ENCODE data around the gene CCDC159. TPM values are rescaled to one million over a fixed set of nuclear protein-coding genes. Genes with fewer than 3 reads are reported as not detected.

The CCDC159 gene
- polyA plus RNA-seq, 1 donor (not counting 4 experiments of a cell fraction or from before 2014, with no cell fraction given) = 6.4 TPM

- no peaks in the 10 kb centered on the region for H3K79me2 ChIP-seq (ENCODE audit: control insufficient read depth, insufficient read depth, low read length)
- H3K27ac ChIP-seq (ENCODE audit: control insufficient read depth, insufficient read depth, low read length) = no peak overlapping the region
- no peaks in the 10 kb centered on the region for H4K20me1 ChIP-seq (ENCODE audit: control insufficient read depth, extremely low read depth, insufficient read depth, low read length)
- DNase-seq (ENCODE audit: low read depth, low spot score) (no peak), FAIRE-seq (no peak)
- H3K9me1 ChIP-seq (ENCODE audit: control insufficient read depth, extremely low read depth, insufficient read depth, low read length) = no peaks in the 10 kb centered on the region
- no peak overlapping the region for H3K4me2 ChIP-seq (ENCODE audit: control insufficient read depth, extremely low read depth, insufficient read depth, low read depth, low read length)
- H2AFZ ChIP-seq (ENCODE audit: control insufficient read depth, low read length) = no peak overlapping the region
- H3K4me1 ChIP-seq (ENCODE audit: control insufficient read depth, extremely low read depth, insufficient read depth, low read length) = no peaks in the 10 kb centered on the region
- H3K36me3 ChIP-seq (ENCODE audit: control insufficient read depth in 2 of 2, extremely low read depth in 1 of 2, insufficient read depth in 2 of 2, low read length in 2 of 2) = peaks cover 0 to 5% of the 10 kb centered on the region in 2 experiments
- H3K4me3 ChIP-seq (ENCODE audit: control insufficient read depth in 2 of 3, extremely low read depth in 1 of 3, insufficient read depth in 2 of 3, low read depth in 1 of 3, low read length in 3 of 3) = no peak overlapping the region
- dilution Hi-C loops (cut with MboI; ENCODE audit: extremely low pct_ligation_motif_present, low sequenced_read_pairs) = no loop called here
- H3K9ac ChIP-seq (ENCODE audit: control insufficient read depth, extremely low read depth, insufficient read depth, low read length) = no peak overlapping the region
- H3K27me3 ChIP-seq (ENCODE audit: control insufficient read depth, extremely low read depth, insufficient read depth, low read length) = no peaks in the 10 kb centered on the region
- no peak for TF ChIP-seq EZH2 (IDR thresholded peaks at IDR 0.05; ENCODE audit: low read length)
- TF ChIP-seq CTCF (optimal IDR thresholded peaks at IDR 0.05 in 1 of 3, IDR thresholded peaks at IDR 0.05 in 1 of 3, conservative IDR thresholded peaks at IDR 0.05 in 1 of 3; ENCODE audit: extremely low read depth in 1 of 3, insufficient read depth in 2 of 3, low read length in 3 of 3) = no peak
- no peaks in the 10 kb centered on the region for H3K9me3 ChIP-seq (ENCODE audit: control insufficient read depth, low read depth, low read length)
Observed at GRCh38 chr19:11364935-11365334, 18.6 kb downstream of the CCDC159 start.

DNA sequence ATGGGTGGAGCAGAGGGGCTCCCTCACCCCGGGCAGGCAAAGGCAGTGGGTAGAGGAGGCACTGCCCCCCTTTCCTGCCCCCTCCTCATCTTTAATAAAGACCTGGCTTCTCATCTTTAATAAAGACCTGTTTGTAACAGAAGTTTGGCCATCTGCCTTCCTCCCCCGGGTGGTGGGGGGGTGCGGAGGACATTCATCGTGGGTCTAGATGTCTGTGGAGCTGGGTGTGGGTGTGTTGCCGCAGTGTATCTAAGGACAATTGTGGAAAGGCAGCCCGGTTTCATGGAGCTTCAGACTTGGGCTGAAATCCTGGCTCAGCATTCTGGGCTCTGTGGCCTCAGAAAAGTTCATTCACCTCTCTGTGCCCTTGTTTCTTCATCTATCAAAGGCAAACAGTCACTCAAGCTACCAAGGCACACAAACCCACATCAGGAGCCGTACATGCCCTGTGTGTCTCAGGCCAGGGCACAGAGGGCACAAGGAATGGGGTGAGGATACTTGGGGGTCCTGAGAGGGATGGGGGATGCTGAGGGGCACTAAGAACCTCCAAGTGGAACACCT, 19.3 kb downstream of the CCDC159 start:
- dilution Hi-C loops (cut with MboI; ENCODE audit: extremely low pct_ligation_motif_present, low sequenced_read_pairs) = no loop called here
- no peak for FAIRE-seq
- Histone ChIP-seq H3K27me3 (ENCODE audit: control insufficient read depth, extremely low read depth, insufficient read depth, low read length) (no peaks in the 10 kb centered on the region), H3K79me2 (ENCODE audit: control insufficient read depth, insufficient read depth, low read length) (no peaks in the 10 kb centered on the region), H3K4me3 (ENCODE audit: control insufficient read depth in 2 of 3, extremely low read depth in 1 of 3, insufficient read depth in 2 of 3, low read depth in 1 of 3, low read length in 3 of 3) (no peak overlapping the region), H3K9ac (ENCODE audit: control insufficient read depth, extremely low read depth, insufficient read depth, low read length) (no peak overlapping the region), H3K4me2 (ENCODE audit: control insufficient read depth, extremely low read depth, insufficient read depth, low read depth, low read length) (no peak overlapping the region), H3K4me1 (ENCODE audit: control insufficient read depth, extremely low read depth, insufficient read depth, low read length) (no peaks in the 10 kb centered on the region), H2AFZ (ENCODE audit: control insufficient read depth, low read length) (no peak overlapping the region), H3K36me3 (ENCODE audit: control insufficient read depth in 2 of 2, extremely low read depth in 1 of 2, insufficient read depth in 2 of 2, low read length in 2 of 2) (peaks cover 0 to 5% of the 10 kb centered on the region in 2 experiments), H3K9me3 (ENCODE audit: control insufficient read depth, low read depth, low read length) (no peaks in the 10 kb centered on the region), H4K20me1 (ENCODE audit: control insufficient read depth, extremely low read depth, insufficient read depth, low read length) (no peaks in the 10 kb centered on the region), H3K9me1 (ENCODE audit: control insufficient read depth, extremely low read depth, insufficient read depth, low read length) (no peaks in the 10 kb centered on the region), H3K27ac (ENCODE audit: control insufficient read depth, insufficient read depth, low read length) (no peak overlapping the region)
- DNase-seq (ENCODE audit: low read depth, low spot score) = no peak
- TF ChIP-seq EZH2 (IDR thresholded peaks at IDR 0.05; ENCODE audit: low read length) (no peak), CTCF (optimal IDR thresholded peaks at IDR 0.05 in 1 of 3, IDR thresholded peaks at IDR 0.05 in 1 of 3, conservative IDR thresholded peaks at IDR 0.05 in 1 of 3; ENCODE audit: extremely low read depth in 1 of 3, insufficient read depth in 2 of 3, low read length in 3 of 3) (no peak)

Measured in keratinocyte (primary cell).